MCF 10A (cell line): ENCODE measurements around the gene POU2F3. TPM values are rescaled to one million over a fixed set of nuclear protein-coding genes. Genes with fewer than 3 reads are reported as not detected.
"Not testable (repeated sequence)": the region's sequence is repeated elsewhere in the genome, so short reads cannot be mapped to it uniquely, and the experiment has no call there.

Experiments used
- BruUV-seq: library from RNA; stranded (reverse); fragments of 400-500 nt; replicated peaks from 2 replicates; lab custom pipeline; 2021; lab: Mats Ljungman, UMichigan
- CTCF ChIA-PET: fragments of 300-600 bp; sonication (Branson Sonifier 250); formaldehyde crosslinking; extraction: SDS; loops from one replicate; lab custom pipeline; 2021; ENCODE audit warnings: antibody characterized with exemption, inconsistent platforms; lab: Yijun Ruan, JAX
- POLR2A ChIA-PET: fragments of 300-600, 350-650 bp; sonication (Branson Sonifier 250); formaldehyde crosslinking; extraction: SDS; loops from one replicate; lab custom pipeline; 2020; ENCODE audit warnings: antibody characterized with exemption, inconsistent platforms; lab: Yijun Ruan, JAX
- DNase-seq: peaks from one replicate; pipeline ENCODE4 v3.0.0-alpha.2; 2018; ENCODE audit not compliant: unreplicated experiment
- H3K27ac Mint-ChIP-seq: one replicate; pipeline ENCODE4 v1.8.0; 2022; ENCODE audit warnings: mild to moderate bottlenecking, low read depth, mixed read lengths; ENCODE audit not compliant: unreplicated experiment
- H3K27me3 Mint-ChIP-seq: one replicate; pipeline ENCODE4 v1.8.0; 2022; ENCODE audit warnings: mixed read lengths; ENCODE audit not compliant: insufficient read depth, unreplicated experiment
- H3K36me3 Mint-ChIP-seq: one replicate; pipeline ENCODE4 v1.8.0; 2022; ENCODE audit warnings: mild to moderate bottlenecking, moderate library complexity, mixed read lengths; ENCODE audit not compliant: insufficient read depth, unreplicated experiment
- H3K4me1 Mint-ChIP-seq: one replicate; pipeline ENCODE4 v1.8.0; 2022; ENCODE audit warnings: mixed read lengths; ENCODE audit not compliant: insufficient read depth, unreplicated experiment
- H3K4me3 Mint-ChIP-seq: one replicate; pipeline ENCODE4 v1.8.0; 2022; ENCODE audit warnings: mild to moderate bottlenecking, moderate library complexity, mixed read lengths; ENCODE audit not compliant: unreplicated experiment
- H3K9me3 Mint-ChIP-seq: one replicate; pipeline ENCODE4 v1.8.0; 2022; ENCODE audit warnings: mixed read lengths; ENCODE audit not compliant: unreplicated experiment
- intact Hi-C: fragments of 100-400 bp; cut with micrococcal nuclease; formaldehyde crosslinking; loops from 2 replicates; pipeline ENCODE4 v1.14.1; 2022
- total RNA-seq: library from RNA; stranded (reverse); gene quantifications from 2 replicates; pipeline ENCODE4 v1.2.3, GENCODE V29; 2022
- TF ChIP-seq, protein P1 (sequence below): fragments of 200-600 bp; IDR thresholded peaks from one replicate; pipeline ENCODE4 v1.8.0; 2022; ENCODE audit warnings: antibody characterized with exemption, mild to moderate bottlenecking; ENCODE audit not compliant: unreplicated experiment

Gene POU2F3
- total RNA-seq, 1 experiment from 2014 or later = not detected

DNA sequence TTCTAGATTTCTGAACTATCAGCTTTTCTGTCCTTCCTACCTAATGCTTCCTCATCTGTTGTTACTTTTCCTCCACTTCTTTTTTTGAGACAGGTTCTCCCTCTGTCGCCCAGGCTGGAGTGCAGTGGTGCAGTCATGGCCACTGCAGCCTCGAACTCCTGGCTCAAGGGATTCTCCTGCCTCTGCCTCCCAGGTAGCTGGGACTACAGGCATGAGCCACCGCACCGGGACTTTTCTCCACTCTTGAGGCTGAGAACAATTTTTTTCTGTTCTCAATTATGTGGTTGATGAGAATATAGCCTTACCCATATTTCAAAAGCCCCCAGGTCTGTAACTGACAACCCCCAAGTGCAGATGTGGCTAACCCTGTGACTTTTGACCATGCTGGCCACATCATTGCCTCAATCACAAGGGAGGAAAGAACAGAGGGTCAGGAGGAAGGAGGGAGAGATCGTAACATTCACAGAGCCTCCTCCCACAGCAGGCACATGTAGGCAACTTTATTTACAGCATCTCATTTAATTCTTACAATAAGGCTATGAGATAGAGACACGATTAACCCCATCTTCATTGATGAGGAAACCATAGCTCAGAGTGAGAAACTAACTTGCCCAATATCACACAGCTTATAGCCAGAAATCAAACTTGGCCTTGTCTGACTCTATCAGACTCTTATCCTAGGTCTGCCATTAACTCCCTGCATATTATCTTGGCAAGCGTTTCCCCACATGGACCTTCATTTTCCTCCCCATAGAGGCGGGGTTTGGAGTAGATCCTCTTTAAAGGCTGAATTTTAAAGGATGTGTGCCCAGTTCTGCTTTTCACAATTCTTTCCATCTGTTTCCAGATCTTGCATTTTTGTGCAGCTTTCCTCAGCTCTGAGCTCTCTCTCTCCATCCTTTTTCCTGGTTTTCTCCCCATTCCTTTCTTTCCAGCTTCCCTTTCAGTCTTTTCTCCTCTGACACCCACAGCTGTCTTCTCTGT, 9.6 kb downstream of the POU2F3 start:
- H3K27me3 Mint-ChIP-seq = peaks cover 12% of the 10 kb centered on the region
- CTCF ChIA-PET = interaction anchor here (1.0 to 9.9 kb wide), 5 partner anchors 13 to 52 kb away, joined by 4 to 136 read pairs (median 6); no protein-coding TSS in a partner anchor
- no peak for DNase-seq
- TF ChIP-seq, protein P1, sequence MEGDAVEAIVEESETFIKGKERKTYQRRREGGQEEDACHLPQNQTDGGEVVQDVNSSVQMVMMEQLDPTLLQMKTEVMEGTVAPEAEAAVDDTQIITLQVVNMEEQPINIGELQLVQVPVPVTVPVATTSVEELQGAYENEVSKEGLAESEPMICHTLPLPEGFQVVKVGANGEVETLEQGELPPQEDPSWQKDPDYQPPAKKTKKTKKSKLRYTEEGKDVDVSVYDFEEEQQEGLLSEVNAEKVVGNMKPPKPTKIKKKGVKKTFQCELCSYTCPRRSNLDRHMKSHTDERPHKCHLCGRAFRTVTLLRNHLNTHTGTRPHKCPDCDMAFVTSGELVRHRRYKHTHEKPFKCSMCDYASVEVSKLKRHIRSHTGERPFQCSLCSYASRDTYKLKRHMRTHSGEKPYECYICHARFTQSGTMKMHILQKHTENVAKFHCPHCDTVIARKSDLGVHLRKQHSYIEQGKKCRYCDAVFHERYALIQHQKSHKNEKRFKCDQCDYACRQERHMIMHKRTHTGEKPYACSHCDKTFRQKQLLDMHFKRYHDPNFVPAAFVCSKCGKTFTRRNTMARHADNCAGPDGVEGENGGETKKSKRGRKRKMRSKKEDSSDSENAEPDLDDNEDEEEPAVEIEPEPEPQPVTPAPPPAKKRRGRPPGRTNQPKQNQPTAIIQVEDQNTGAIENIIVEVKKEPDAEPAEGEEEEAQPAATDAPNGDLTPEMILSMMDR = no peak
- no peak overlapping the region for H3K27ac Mint-ChIP-seq
- no peak overlapping the region for H3K4me3 Mint-ChIP-seq
- POLR2A ChIA-PET = interaction anchor here (0.6 to 2.1 kb wide), 3 partner anchors 9 to 48 kb away, joined by 3 to 6 read pairs (median 4); no protein-coding TSS in a partner anchor
- H3K36me3 Mint-ChIP-seq = no peaks in the 10 kb centered on the region
- H3K9me3 Mint-ChIP-seq = no peaks in the 10 kb centered on the region
- BruUV-seq = no TSS peak
- intact Hi-C loops = no loop called here
- H3K4me1 Mint-ChIP-seq = no peaks in the 10 kb centered on the region

GRCh38 chr11:120253377-120253776, 13.4 kb downstream of the POU2F3 start:
- CTCF ChIA-PET = interaction anchor here (0.6 to 1.4 kb wide), 3 partner anchors 22 to 1967 kb away, joined by 3 read pairs; no protein-coding TSS in a partner anchor
- H3K4me3 Mint-ChIP-seq, intact Hi-C loops, DNase-seq, POLR2A ChIA-PET, H3K4me1 Mint-ChIP-seq, H3K27ac Mint-ChIP-seq, H3K9me3 Mint-ChIP-seq, H3K36me3 Mint-ChIP-seq, BruUV-seq: not testable (repeated sequence)
- peaks cover 50% of the 10 kb centered on the region for H3K27me3 Mint-ChIP-seq

DNA sequence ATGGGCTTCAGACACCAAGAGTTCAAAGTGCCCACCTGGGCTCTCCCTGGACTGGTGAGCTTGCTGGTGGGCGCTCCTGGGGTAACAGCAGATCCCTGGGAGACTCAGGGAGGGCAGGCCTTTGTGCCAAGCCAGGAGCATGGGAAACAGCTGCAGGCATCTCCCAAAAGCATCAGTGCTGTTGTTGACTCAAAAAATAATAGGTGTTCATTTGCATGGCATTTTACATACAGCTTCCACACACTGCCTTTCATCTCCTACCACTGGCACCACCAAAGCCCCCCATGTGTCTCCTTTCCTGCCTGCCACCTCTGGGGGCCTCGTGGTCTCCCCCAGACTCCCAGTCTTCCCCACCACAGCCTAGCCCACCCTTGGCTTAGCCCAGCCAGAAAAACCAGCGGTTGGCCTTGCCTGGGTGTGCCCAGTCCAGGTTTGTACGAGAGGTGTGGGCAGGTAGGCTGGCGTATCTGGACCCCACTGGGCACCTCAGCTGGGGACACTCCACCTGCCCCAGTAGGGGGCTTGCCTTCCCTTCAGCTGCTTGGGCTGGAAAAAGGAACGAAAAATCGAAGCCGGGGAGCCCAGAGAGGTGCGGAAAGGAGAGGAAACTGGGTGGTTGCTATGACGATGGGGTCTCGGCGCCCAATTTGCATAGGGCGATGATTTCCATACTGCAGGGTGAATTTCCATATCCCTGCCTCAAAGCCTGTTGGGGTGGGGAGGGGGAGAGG, 15.0 kb downstream of the POU2F3 start:
- H3K27ac Mint-ChIP-seq = no peak overlapping the region
- H3K4me1 Mint-ChIP-seq = no peaks in the 10 kb centered on the region
- ChIA-PET POLR2A (interaction anchor here (1.3 kb wide), 1 partner anchor 9 kb away, joined by 3 read pairs; no protein-coding TSS in a partner anchor), CTCF (no interaction called here)
- no peaks in the 10 kb centered on the region for H3K9me3 Mint-ChIP-seq
- no peak for DNase-seq
- no peaks in the 10 kb centered on the region for H3K36me3 Mint-ChIP-seq
- no TSS peak for BruUV-seq
- TF ChIP-seq, protein P1 = no peak
- intact Hi-C loops = no loop called here
- H3K27me3 Mint-ChIP-seq = peaks cover 63% of the 10 kb centered on the region
- no peak overlapping the region for H3K4me3 Mint-ChIP-seq

DNA sequence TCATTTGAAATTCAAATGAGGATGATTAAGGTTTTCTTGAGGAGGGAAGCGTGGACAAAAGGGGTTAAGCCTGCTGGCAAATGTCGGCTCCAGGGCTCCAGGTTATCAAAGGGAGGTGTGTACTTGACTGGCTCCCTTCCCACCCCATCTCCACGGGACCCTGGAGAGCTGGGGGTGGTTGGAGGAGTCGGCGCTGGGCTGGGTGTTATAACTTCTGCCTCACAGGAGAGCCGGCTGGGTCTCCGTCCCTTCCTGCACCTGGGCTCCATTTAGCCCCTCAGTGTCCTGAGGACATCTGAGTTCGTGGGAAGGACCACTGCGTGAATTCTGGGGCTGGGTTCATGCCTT, 15.6 kb downstream of the POU2F3 start:
- POLR2A ChIA-PET = interaction anchor here (1.3 kb wide), 1 partner anchor 9 kb away, joined by 3 read pairs; no protein-coding TSS in a partner anchor
- intact Hi-C loops = no loop called here
- H3K9me3 Mint-ChIP-seq = no peaks in the 10 kb centered on the region
- no peaks in the 10 kb centered on the region for H3K36me3 Mint-ChIP-seq
- H3K4me3 Mint-ChIP-seq = no peak overlapping the region
- no TSS peak for BruUV-seq
- TF ChIP-seq, protein P1 = no peak
- no peaks in the 10 kb centered on the region for H3K4me1 Mint-ChIP-seq
- peaks cover 63% of the 10 kb centered on the region for H3K27me3 Mint-ChIP-seq
- no peak overlapping the region for H3K27ac Mint-ChIP-seq
- CTCF ChIA-PET = no interaction called here
- DNase-seq = no peak
